ENCODE results near the gene ANO1.

DNA sequence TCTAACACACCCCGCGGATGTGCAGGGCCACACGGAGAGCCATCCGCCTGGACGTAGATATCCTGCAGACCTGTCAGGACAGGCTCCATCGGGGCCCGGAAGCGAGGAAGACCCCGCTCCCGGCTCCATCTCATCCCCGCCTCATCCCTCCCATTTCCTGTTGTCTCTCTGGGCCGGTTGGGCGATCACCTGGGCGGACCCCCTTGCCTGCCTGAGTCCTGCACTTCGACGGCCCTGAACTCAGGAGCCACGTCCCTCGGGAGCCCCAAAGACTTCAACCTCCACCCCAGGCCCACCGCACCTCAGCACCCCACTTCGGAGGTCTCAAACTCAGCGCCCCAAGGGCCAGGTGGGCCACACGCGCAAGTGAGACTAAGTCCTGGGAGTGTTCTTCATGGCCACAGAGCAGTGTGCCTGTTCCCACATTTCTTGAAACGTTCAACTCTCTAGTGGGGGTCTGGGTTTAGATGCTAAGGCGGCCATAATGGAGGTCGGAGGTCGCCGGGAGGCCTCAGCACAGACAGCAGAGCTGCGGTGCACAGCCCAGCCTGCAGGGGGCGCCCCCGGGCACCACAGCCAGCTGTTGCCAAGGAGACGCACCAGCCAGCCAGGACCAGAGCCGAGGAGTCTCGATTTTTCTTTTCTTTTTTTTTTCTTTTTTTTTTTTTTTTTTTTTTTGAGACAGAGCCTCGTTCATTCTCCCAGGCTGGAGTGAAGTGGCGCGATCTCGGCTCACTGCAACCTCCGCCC, 99.0 kb downstream of the ANO1 start:
- TF ChIP-seq, protein P1, sequence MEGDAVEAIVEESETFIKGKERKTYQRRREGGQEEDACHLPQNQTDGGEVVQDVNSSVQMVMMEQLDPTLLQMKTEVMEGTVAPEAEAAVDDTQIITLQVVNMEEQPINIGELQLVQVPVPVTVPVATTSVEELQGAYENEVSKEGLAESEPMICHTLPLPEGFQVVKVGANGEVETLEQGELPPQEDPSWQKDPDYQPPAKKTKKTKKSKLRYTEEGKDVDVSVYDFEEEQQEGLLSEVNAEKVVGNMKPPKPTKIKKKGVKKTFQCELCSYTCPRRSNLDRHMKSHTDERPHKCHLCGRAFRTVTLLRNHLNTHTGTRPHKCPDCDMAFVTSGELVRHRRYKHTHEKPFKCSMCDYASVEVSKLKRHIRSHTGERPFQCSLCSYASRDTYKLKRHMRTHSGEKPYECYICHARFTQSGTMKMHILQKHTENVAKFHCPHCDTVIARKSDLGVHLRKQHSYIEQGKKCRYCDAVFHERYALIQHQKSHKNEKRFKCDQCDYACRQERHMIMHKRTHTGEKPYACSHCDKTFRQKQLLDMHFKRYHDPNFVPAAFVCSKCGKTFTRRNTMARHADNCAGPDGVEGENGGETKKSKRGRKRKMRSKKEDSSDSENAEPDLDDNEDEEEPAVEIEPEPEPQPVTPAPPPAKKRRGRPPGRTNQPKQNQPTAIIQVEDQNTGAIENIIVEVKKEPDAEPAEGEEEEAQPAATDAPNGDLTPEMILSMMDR (conservative IDR thresholded peaks at IDR 0.05): peak; percentile 98
- TF ChIP-seq ZFX (IDR thresholded peaks at IDR 0.05): no peak
